ENCODE data around the gene EHD2. TPM values are rescaled to one million over a fixed set of nuclear protein-coding genes. Genes with fewer than 3 reads are reported as not detected.

The EHD2 gene
- total RNA-seq, 3 donors from 2014 or later = 38.8 to 121 (median 67.2) TPM

GRCh38 chr19:47695533-47696262, 17.5 kb upstream of the EHD2 start:
- no peaks in the 10 kb centered on the region for H3K9me3 ChIP-seq
- H3K4me3 ChIP-seq = no peak overlapping the region
- DNase-seq (ENCODE audit: low spot score in 2 of 2) = no peak
- TF ChIP-seq POLR2A (IDR thresholded peaks at IDR 0.05) (no peak), POLR2AphosphoS5 (IDR thresholded peaks at IDR 0.05) (no peak), CTCF (IDR thresholded peaks at IDR 0.05) (no peak)
- H3K4me1 ChIP-seq = no peaks in the 10 kb centered on the region
- no peaks in the 10 kb centered on the region for H3K27me3 ChIP-seq
- H3K27ac ChIP-seq = peak overlapping the region in 1 of 2 donors; percentile 7
- no peaks in the 10 kb centered on the region for H3K36me3 ChIP-seq
- intact Hi-C loops (cut with DNase I; ENCODE audit: low total_unique reads) = loop anchor here (5.0 kb wide), 2 partner anchors 1422 to 1898 kb away; partner anchors contain the start of genes C19orf73 and PPFIA3

GRCh38 chr19:47696635-47697034, 16.6 kb upstream of the EHD2 start:
- DNase-seq (ENCODE audit: low spot score in 2 of 2) = no peak
- intact Hi-C loops (cut with DNase I; ENCODE audit: low total_unique reads) = loop anchor here (5.0 kb wide), 2 partner anchors 1421 to 1899 kb away; partner anchors contain the start of genes C19orf73 and PPFIA3
- H3K27me3 ChIP-seq = no peaks in the 10 kb centered on the region
- H3K27ac ChIP-seq = peak overlapping the region in 1 of 2 donors; percentile 7
- H3K36me3 ChIP-seq = peaks cover under 1% of the 10 kb centered on the region
- no peak for TF ChIP-seq POLR2AphosphoS5 (IDR thresholded peaks at IDR 0.05)
- H3K9me3 ChIP-seq = no peaks in the 10 kb centered on the region
- no peak overlapping the region for H3K4me3 ChIP-seq
- H3K4me1 ChIP-seq = no peaks in the 10 kb centered on the region

GRCh38 chr19:47697863-47698609, 15.2 kb upstream of the EHD2 start:
- no peak for TF ChIP-seq POLR2A (IDR thresholded peaks at IDR 0.05)
- peak; percentile 57 to 71 (median 59) for TF ChIP-seq POLR2AphosphoS5 (IDR thresholded peaks at IDR 0.05)
- TF ChIP-seq CTCF (IDR thresholded peaks at IDR 0.05) = peak; percentile 95 to 99 (median 98)
- no peaks in the 10 kb centered on the region for H3K9me3 ChIP-seq
- intact Hi-C loops (cut with DNase I; ENCODE audit: low total_unique reads) = loop anchor here (5.0 kb wide), 2 partner anchors 1419 to 1901 kb away; partner anchors contain the start of genes C19orf73 and PPFIA3
- H3K27me3 ChIP-seq = no peaks in the 10 kb centered on the region
- H3K36me3 ChIP-seq = peaks cover 10% of the 10 kb centered on the region
- H3K4me1 ChIP-seq = no peaks in the 10 kb centered on the region
- no peak overlapping the region for H3K4me3 ChIP-seq
- peak; percentile 60 to 84 for DNase-seq (ENCODE audit: low spot score in 2 of 2)
- H3K27ac ChIP-seq = peak overlapping the region; percentile 72 to 80

- no peak for DNase-seq (ENCODE audit: low spot score in 2 of 2)
- Histone ChIP-seq H3K27me3 (no peaks in the 10 kb centered on the region), H3K9me3 (no peaks in the 10 kb centered on the region), H3K4me1 (no peaks in the 10 kb centered on the region), H3K27ac (peak overlapping the region in 1 of 2 donors; percentile 72), H3K4me3 (no peak overlapping the region), H3K36me3 (peaks cover 10% of the 10 kb centered on the region)
- intact Hi-C loops (cut with DNase I; ENCODE audit: low total_unique reads) = loop anchor here (5.0 kb wide), 2 partner anchors 1419 to 1901 kb away; partner anchors contain the start of genes C19orf73 and PPFIA3
- TF ChIP-seq POLR2AphosphoS5 (IDR thresholded peaks at IDR 0.05) (no peak), CTCF (IDR thresholded peaks at IDR 0.05) (no peak), POLR2A (IDR thresholded peaks at IDR 0.05) (no peak)
Measured at GRCh38 chr19:47698631-47699359, 14.4 kb upstream of the EHD2 start.

- no peak for TF ChIP-seq POLR2AphosphoS5 (IDR thresholded peaks at IDR 0.05)
- TF ChIP-seq CTCF (IDR thresholded peaks at IDR 0.05) = peak; percentile 57 to 71 (median 65)
- peak in 1 of 2 donors; percentile 68 for DNase-seq (ENCODE audit: low spot score in 2 of 2)
- no peaks in the 10 kb centered on the region for H3K9me3 ChIP-seq
- no peaks in the 10 kb centered on the region for H3K4me1 ChIP-seq
- peaks cover 10% of the 10 kb centered on the region for H3K36me3 ChIP-seq
- intact Hi-C loops (cut with DNase I; ENCODE audit: low total_unique reads) = loop anchor here (5.0 kb wide), 2 partner anchors 1418 to 1902 kb away; partner anchors contain the start of genes C19orf73 and PPFIA3
- H3K27me3 ChIP-seq = no peaks in the 10 kb centered on the region
- H3K4me3 ChIP-seq = no peak overlapping the region
- H3K27ac ChIP-seq = no peak overlapping the region
Measured at GRCh38 chr19:47699360-47699917, 13.8 kb upstream of the EHD2 start.
